WTC11 (cell line): ENCODE measurements around the gene MAPK8IP1.

ENCODE experiments used
- CTCF ChIP-seq: fragments of 200-600 bp; IDR thresholded peaks from 2 replicates; pipeline ENCODE4 v1.8.0; 2022; ENCODE audit warnings: antibody characterized with exemption
- MLX ChIP-seq: sonication (generic); formaldehyde crosslinking; IDR thresholded peaks from 2 replicates; pipeline ENCODE4 v1.8.1; 2023; ENCODE audit warnings: mild to moderate bottlenecking, missing genetic modification reagents, moderate library complexity

- TF ChIP-seq MLX (CRISPR knock-in tag) (no peak), CTCF (no peak)
Measured at GRCh38 chr11:45939836-45940235, 54.4 kb downstream of the MAPK8IP1 start.
